SH-SY5Y (cell line): Measurements from ENCODE around the gene DST.

Source experiments
- GATA2 ChIP-seq: IDR thresholded peaks from 2 replicates; pipeline ENCODE4 v1.6.1; 2011; ENCODE audit warnings: mild to moderate bottlenecking, low read depth, low read length
- GATA3 ChIP-seq: IDR thresholded peaks from 2 replicates; pipeline ENCODE4 v1.6.1; 2011; ENCODE audit warnings: low read depth, mild to moderate bottlenecking, low read length, moderate library complexity

Gene DST

DNA sequence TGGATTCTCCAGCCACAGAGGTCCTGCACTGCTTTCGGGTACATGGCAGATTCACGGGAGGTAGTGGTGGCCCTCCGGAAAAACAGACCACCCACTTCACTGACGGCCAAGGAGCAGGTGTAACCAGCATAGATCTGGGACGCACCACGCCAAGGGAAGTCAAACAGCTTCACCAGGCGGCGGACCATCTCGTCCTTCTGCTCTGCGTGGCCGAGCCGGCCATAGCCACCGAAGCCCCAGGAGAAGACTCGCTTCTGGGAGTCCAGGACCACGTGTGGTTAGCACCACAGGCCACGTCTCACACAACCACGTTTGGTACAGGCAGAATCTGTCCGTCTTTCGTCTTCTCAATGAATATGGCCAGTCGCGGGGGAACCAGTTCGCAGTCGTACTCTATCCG is 210.5 kb downstream of the DST start:
- no peak for TF ChIP-seq GATA3
- TF ChIP-seq GATA2, result no peak

DNA sequence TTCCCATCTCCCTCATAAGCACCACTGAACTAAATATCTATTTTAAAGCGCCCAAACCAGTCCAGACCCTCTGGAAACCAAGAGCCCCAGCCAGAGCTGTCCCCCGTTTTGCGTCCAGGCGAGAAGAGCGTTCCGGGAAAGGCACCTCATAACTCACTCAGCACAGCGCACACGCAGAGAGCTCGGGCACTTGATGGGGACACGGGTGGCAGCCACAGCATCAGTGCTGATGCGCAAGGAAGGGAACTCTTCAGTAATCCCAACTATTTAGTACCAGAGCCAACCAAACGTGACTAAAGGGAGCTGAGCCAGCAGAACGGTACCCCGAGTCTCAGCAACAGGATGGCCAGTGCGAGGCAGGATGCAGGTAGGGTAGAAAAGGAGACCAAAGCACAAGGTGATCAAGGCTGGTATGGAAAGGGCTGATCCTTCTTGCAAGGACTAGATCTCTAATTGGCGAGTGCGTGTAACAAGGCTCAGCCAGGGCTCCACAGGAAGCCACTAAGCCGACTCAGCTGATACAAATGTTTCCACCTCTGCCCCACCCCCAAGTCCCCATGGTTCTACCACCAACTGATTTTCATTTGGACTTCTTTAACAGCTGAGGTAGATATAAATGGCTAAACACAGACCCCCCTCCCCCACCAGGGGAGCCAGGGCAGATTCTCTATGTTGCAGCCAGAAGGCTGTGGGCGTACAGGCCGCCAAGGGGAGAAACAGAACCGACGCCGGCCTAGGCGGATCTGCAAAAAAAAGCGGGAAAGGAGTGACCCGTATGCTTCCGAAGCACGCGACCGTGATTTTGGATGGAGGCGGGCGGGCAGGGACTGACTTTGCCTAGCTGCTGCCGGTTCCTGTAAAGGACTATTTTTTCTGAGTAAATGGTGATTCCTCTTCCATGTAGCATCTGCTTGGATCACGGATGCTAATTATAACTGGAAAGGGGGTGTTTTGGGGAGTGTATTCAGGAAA is 211.8 kb downstream of the DST start:
- TF ChIP-seq GATA3 (no peak), GATA2 (no peak)

DNA sequence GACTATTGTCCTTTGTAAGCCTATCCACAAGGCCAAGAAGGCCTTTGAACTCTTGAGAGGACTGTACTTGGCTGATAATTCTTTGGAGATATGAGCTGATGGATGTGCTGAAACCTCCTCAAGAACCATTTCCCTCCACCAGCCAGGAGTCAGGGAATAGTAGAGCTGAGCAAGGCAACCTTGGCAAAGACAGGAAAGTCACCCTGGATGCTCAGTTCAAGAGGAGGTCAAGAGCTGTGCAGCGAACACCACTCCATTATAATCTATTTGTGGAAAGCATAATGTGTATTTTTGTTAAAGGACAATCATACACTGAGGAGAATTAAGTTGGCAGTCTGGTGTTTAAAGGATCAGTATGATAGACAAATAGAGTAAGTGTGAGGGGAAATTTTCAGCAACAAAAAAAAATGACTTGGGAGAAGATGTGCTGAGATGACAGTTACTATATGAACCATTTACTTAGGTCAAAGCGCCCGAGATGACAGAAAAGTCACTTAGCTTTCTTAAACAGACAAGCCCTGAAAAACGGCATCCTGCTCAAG is 218.1 kb downstream of the DST start:
- TF ChIP-seq GATA3 (no peak), GATA2 (no peak)

- TF ChIP-seq GATA2 (no peak), GATA3 (no peak)
Observed at GRCh38 chr6:56424064-56424463, 218.6 kb downstream of the DST start.

- TF ChIP-seq GATA2 (no peak), GATA3 (no peak)
Observed at GRCh38 chr6:56420296-56420695, 222.4 kb downstream of the DST start.

GRCh38 chr6:56419191-56419590 is 223.5 kb downstream of the DST start:
- no peak for TF ChIP-seq GATA3
- no peak for TF ChIP-seq GATA2

DNA sequence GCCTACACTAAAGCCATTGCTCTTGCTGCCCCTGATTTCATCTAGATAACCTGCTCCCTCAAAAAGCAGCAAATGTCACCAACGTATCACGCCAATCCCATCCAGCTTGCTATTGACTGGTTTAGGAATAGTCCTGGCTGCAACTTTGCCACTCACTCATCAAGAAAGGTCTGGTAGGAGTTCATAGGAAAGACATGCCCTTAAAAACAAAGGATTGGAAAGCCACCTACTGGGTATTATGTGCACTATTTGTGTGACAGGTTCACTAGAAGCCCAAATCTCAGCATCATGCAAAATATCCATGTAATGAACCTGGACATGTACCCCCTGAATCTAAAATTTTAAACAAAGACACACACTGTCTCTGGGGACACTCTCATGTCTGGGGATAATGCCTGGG is 224.9 kb downstream of the DST start:
- TF ChIP-seq GATA3, result no peak
- TF ChIP-seq GATA2, result no peak

DNA sequence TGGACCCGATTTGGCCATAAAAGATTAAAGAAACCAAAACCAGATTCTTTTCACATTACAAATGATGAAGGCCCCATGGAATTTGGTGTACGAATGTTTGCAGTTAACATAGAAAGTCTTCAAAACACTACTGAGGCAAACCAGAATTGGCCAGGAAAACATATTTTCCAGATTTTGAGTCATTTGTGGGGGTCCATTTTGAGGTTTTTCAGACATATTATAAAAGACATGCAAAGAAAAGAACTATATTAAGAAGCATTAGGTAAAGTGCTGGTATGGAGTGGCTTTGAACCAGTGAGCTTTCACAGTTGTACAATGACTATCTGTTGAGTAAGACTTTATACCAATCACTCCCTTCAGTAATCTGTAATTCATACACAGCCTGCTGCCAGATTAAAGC is 226.4 kb downstream of the DST start:
- TF ChIP-seq GATA3 (no peak), GATA2 (no peak)

DNA sequence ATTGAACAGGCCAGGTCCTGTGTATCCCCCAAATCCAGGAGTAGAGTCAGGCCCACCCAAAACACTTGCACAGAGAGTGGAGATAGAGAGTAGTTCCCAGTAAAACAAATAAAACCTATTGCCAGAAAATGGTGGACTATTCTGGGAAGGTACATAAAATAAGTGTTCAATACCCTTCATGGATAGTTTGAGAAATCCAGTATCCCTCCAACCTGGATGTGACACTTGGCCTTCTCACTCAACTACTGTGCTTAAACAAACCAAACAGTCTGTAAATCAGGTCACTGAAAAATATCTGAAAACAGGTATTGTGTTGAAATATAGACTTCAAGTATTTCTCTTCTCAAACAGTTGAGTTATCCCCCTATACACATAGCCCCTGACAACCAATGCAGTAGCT is 233.7 kb downstream of the DST start:
- no peak for TF ChIP-seq GATA3
- no peak for TF ChIP-seq GATA2
